Activated naive CD4-positive, alpha-beta T cell treated with anti-CD3 and anti-CD28 coated beads, Interleukin-2, amount 50 U/mL, for 72 hours (primary cell): Measurements from ENCODE around the gene CEL. TPM values are rescaled to one million over a fixed set of nuclear protein-coding genes. Genes with fewer than 3 reads are reported as not detected.
"Not testable (repeated sequence)": the region's sequence is repeated elsewhere in the genome, so short reads cannot be mapped to it uniquely, and the experiment has no call there.

ENCODE experiments used
- ATAC-seq, 2 donors: fragments of 150-1000 bp; cut with Tn5 transposase; 2 replicates each; pipeline ENCODE4 v1.10.0; 2021; ENCODE audit warnings: mild to moderate bottlenecking in 2 of 2, moderate library complexity in 2 of 2
- DNase-seq, 2 donors: peaks; one replicate each; pipeline ENCODE4 v3.0.0; 2021 to 2022; ENCODE audit warnings: low spot score in 2 of 2
- H3K27ac Mint-ChIP-seq, 2 donors: one replicate each; pipeline ENCODE4 v1.8.0; 2022; ENCODE audit warnings: mild to moderate bottlenecking in 2 of 2, mixed read lengths in 2 of 2
- H3K36me3 Mint-ChIP-seq, 2 donors: one replicate each; pipeline ENCODE4 v1.8.0; 2022; ENCODE audit warnings: mixed read lengths in 2 of 2
- H3K9me3 Mint-ChIP-seq, 2 donors: one replicate each; pipeline ENCODE4 v1.8.0; 2022; ENCODE audit warnings: mixed read lengths in 2 of 2
- total RNA-seq, 2 donors: library from RNA; stranded (reverse); gene quantifications; one replicate each; pipeline ENCODE4 v1.2.3, GENCODE V29; 2022

The CEL gene
- total RNA-seq, 2 donors from 2014 or later, result 2.4 to 9.3 TPM

DNA sequence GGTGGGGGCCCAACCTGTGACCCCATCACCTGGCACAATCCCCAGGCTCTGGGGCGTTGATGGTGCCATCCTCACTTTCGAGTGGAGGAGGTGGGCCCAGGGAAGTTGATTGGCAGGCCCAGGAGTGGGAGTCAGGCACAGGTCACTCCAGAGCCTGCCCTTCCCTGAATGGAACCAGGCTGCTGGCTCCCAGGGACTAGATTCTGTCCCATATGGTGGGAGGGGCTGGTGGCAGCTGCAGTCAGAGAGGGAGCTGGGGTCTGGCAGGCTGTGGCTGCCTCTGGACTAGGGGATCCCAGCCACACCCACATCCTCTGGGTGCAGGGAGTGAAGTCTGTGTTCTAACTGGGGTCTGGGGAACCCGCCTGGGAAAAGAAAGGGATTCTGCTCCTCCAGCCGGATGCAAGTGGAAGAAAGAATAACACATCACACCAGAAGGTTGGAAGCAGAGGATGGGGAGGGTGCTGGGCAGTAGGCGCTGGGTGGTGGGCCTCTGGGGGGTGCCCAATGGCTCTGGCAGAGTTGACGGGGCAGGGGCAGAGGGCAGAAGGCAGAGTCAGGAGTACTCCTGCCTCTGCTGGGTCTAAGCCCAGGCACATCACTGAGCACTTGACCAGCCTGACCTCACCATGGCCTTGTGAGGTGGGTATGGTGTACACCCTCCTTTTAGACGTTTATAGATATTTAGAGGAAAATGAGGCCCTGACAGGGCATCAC, 25.8 kb downstream of the CEL start:
- no peaks in the 10 kb centered on the region for H3K36me3 Mint-ChIP-seq
- peak overlapping the region in 1 of 2 donors; percentile 64 for H3K27ac Mint-ChIP-seq
- no peak for ATAC-seq
- H3K9me3 Mint-ChIP-seq, result no peaks in the 10 kb centered on the region
- peak in 1 of 2 donors; percentile 35 for DNase-seq

DNA sequence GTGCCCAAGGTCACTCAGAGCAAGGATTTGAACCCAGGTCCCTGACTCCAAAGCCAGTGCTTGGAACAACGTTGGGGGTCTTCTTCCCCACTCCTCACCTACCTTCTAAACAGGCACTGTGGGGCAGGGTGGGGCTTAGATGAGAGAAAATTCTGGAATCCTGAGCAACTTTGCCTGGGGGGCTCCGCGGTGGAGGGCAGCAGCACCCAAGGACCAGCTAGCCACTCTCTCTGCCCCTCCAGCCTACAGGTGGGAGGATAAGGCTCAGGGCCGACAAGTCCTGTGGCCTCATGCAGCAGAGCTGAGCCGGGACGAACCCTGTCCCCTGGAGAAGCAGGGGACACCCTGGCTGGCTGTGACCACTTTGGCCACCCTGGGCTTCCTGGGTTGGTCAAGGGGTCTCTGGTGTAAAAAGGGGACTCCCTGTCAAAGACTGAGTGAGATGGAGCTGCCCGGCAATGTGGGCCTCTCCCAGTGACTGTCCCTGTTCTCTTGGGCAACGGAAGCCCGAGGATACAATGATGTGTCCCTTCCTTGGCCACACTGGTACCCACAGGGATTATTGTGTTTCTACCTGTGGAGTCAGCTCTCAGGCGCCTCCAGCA, 26.5 kb downstream of the CEL start:
- no peak overlapping the region for H3K27ac Mint-ChIP-seq
- peak in 1 of 2 donors; percentile 47 for DNase-seq
- no peaks in the 10 kb centered on the region for H3K9me3 Mint-ChIP-seq
- H3K36me3 Mint-ChIP-seq, result no peaks in the 10 kb centered on the region
- ATAC-seq, result no peak

DNA sequence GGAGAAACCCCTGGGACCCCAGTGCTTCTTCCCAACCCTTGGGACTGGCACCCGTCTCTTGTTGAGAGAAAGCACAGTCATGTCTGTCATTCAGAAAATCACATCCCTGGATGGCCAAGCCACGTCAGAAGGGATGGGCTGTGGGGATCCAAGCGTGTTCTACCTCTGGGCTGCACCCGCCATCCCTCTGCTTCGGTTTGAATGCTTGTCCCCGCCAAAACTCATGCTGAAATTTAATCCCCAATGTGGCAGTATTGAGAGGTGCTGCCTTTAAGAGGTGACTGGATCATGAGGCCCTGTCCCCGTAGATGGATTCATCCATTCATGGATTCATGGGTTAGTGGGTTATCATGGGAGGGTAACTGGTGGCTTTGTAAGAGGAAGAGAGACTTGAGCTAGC, 27.0 kb downstream of the CEL start:
- H3K36me3 Mint-ChIP-seq, result no peaks in the 10 kb centered on the region
- ATAC-seq, result no peak
- H3K27ac Mint-ChIP-seq, result no peak overlapping the region
- H3K9me3 Mint-ChIP-seq, result no peaks in the 10 kb centered on the region
- DNase-seq, result peak in 1 of 2 donors; percentile 20

DNA sequence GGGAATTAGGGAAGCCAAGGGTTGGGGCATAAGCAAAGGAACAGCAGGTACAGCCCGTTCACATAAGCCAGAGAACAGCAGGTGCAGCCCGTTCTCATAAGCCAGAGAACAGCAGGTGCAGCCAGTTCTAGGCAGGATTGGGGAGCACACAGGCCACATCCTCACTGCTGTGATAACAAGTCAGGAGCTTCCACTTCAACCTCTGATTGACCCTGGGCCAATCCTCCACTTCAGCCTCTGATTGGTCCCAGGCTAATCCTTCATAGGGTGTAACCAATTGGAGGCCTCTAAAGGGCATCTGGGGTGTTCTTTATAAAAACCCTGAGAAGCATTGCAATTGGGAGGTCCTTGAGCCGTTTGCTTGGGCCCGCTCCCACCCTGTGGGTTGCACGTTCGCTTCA, 27.5 kb downstream of the CEL start:
- H3K36me3 Mint-ChIP-seq, result no peaks in the 10 kb centered on the region
- H3K9me3 Mint-ChIP-seq, result no peaks in the 10 kb centered on the region
- ATAC-seq (peak in 1 of 2 donors; percentile 41), DNase-seq (peak in 1 of 2 donors; percentile 49)
- no peak overlapping the region for H3K27ac Mint-ChIP-seq

DNA sequence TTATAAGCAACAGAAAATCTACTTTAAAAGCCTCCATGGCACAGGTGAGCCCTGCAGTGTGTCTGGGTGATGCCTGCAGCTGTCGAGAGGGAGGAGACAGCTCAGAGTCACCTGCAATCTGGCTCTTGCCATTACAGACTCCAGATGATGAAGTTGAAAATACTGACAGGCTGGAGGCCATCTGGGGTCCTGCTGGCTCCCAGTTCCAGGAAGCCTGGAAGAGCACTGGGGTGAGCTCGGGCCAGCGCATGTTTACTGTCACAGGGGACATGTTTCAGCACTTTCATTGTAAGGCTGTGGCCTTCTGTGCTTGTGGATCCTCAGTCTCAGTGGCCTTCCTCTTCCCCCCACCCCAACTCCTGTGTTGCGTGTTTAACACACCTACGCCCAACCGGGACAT, 28.4 kb downstream of the CEL start:
- ATAC-seq (no peak), DNase-seq (peak in 1 of 2 donors; percentile 21)
- H3K9me3 Mint-ChIP-seq, result no peaks in the 10 kb centered on the region
- no peak overlapping the region for H3K27ac Mint-ChIP-seq
- no peaks in the 10 kb centered on the region for H3K36me3 Mint-ChIP-seq

DNA sequence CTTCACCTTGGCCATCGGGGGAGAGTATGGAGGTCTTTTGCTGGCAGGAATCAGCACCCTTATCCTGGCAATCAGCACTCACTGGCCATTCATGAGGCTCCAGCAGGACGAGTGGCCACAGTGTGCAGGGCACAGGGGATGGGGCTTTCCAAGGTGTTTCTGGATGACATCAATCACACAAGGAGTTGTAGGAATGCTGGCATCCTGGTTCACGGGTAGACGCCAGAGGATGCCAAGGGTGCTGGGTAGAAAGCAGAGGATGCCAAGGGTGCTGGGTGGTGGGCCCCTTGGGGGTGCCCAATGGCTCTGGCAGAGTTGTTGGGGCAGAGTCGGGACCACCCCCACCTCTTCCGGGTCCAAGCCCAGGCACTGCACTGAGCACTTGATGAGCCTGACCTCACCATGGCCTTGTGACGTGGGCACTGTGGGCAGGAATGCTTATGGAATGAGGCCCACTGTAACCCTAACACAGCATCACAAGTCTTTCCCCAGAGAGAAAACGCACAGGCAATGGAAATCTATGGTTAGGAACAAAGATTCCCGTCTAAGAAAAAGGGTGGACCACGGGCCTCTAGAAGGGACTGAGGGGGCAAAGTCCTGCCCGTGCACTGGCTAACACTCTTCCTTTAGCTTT, 29.1 kb downstream of the CEL start:
- peaks cover under 1 to 2% of the 10 kb centered on the region in 2 donors for H3K36me3 Mint-ChIP-seq
- H3K9me3 Mint-ChIP-seq, result peaks cover under 1 to 2% of the 10 kb centered on the region in 2 donors
- no peak overlapping the region for H3K27ac Mint-ChIP-seq
- ATAC-seq (no peak), DNase-seq (peak in 1 of 2 donors; percentile 21)

DNA sequence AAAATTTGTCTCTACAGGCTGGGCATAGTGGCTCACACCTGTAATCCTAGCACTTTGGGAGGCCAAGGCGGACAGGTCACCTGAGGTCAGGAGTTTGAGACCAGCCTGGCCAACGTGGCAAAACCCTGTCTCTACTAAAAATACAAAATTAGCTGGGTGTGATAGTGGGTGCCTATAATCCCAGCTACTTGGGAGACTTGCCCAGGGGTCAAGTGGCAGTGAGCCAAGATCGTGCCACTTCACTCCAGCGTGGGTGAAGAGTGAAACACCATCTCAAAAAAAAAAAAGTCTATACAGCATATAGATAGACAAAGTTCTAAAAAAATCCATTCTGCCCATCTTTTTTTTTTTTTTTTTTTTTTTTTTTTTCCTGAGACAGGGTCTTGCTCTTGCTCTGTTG, 32.6 kb downstream of the CEL start:
- H3K36me3 Mint-ChIP-seq, result peaks cover 25 to 33% of the 10 kb centered on the region in 2 donors
- not testable (repeated sequence) for DNase-seq, H3K27ac Mint-ChIP-seq, H3K9me3 Mint-ChIP-seq
- peak in 1 of 2 donors; percentile 9 for ATAC-seq

DNA sequence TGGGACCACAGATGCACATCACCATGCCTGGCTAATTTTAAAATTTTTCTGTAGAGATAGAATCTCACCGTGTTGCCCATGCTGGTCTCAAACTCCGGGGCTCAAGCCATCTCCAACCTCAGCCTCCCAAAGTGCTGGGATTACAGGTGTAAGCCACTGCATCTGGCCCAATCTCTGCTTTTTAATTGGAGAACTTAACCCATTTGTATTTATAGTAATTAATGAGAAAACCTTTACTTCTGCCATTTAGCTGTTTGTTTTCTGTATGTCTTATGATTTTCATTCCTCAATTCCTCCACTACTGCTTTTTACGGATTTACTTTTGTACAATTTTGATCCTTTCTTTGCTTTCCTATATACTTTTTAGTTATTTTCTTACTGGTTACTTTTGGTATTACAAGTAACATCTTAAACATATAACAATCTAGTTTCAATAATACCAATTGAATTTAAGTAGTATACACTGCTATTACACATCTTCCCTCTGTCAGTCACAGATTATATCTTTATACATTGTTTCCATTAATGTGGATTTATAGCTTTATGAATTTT, 33.1 kb downstream of the CEL start:
- peaks cover 26 to 35% of the 10 kb centered on the region in 2 donors for H3K36me3 Mint-ChIP-seq
- H3K27ac Mint-ChIP-seq, result no peak overlapping the region
- DNase-seq (no peak), ATAC-seq (no peak)
- H3K9me3 Mint-ChIP-seq, result peaks cover 9% of the 10 kb centered on the region in 2 donors

DNA sequence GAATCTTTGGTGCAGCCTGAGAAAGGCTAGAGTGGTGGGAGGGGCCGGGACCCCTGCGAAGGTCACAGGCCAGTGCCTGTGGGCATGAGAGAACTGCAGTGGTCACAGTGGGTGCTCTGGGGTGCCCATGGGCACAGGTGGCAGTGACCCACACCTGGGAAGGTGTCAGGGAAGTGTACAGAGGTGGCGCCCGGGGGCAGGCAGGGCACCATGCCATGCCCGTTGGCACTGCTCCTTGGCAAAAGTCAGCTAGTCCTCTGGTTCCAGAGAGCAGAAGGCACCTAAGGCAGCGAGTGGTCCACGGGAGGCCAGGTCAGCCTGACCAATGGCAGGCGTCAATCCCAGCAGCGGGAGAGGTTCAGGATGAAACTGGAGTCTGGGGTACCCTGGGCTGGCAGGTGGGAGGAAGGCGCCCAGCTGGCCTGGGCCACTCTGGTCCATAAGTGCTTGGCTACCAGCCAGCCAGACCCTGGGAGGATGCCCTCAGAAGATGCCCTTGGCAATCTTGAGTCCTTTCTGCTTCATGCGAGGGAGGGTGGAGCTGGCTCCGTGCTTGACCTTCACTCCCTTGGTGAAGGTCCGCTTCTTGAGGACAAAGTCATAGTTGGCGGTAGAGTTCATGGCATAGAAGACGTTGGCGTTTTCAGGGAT, 36.4 kb downstream of the CEL start:
- ATAC-seq (no peak), DNase-seq (no peak)
- H3K36me3 Mint-ChIP-seq, result peaks cover 37 to 48% of the 10 kb centered on the region in 2 donors
- peaks cover 9% of the 10 kb centered on the region in 2 donors for H3K9me3 Mint-ChIP-seq
- peak overlapping the region in 1 of 2 donors; percentile 33 for H3K27ac Mint-ChIP-seq

DNA sequence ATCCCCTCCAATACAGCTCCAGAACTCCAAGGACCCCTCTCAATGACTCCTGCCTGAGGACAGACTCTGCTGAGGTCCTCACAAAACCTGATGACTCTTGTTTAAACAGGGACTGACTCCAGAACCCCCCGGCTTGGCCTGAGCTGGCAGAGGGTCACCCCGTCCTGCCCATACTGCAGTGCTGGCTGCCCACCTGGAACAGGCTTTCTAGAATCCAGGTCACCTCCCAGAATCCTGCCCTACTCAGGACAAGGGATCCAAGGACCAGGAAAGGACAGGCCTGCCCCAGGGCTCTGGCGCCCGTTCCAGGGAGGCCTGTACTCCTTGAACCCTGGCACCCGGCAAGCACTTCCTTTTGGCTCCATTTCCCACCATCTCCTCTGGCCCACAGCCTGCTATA, 37.1 kb downstream of the CEL start:
- Mint-ChIP-seq H3K9me3 (peaks cover 9% of the 10 kb centered on the region in 2 donors), H3K27ac (peak overlapping the region in 1 of 2 donors; percentile 33), H3K36me3 (peaks cover 37 to 48% of the 10 kb centered on the region in 2 donors)
- no peak for DNase-seq
- no peak for ATAC-seq

DNA sequence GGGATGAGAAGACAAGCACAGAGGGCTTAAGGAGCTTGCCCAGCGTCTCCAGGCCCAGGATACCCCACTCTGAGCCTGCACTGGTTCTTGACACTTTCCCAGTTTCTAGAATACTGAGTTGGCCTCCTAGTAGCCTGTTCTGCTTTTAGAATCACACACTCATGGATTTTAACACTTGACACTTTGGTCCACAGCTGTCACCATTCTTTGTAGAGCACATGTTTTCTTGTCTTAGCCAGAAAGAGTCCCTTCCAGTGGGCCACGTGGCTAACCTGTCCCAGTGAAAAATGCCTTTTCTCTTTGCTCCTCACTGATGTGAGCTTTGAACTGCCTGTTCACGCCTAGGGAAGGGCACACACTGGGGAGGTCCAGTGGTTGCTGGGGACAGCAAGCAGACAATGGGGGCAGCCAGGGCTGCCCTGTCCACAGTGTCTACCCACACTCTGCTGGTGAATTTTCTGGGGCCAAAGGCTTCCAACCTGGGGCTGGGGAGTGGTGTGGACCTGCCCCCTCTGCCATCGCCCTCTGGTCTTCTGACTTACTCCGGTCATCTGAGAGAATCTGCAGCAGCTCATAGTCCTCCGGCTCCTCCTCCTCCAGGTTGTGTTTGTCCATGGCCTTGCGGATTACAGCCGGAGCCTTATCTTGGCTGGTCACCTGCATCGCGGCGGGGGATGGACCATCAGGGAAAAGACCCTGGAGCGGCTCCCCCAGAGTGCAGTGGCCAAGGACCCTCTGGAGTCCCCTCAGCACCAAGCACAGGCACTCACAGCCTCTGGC, 38.1 kb downstream of the CEL start:
- Mint-ChIP-seq H3K36me3 (peaks cover 37 to 48% of the 10 kb centered on the region in 2 donors), H3K9me3 (peaks cover 9% of the 10 kb centered on the region in 2 donors), H3K27ac (no peak overlapping the region)
- peak in 1 of 2 donors; percentile 50 for DNase-seq
- no peak for ATAC-seq

DNA sequence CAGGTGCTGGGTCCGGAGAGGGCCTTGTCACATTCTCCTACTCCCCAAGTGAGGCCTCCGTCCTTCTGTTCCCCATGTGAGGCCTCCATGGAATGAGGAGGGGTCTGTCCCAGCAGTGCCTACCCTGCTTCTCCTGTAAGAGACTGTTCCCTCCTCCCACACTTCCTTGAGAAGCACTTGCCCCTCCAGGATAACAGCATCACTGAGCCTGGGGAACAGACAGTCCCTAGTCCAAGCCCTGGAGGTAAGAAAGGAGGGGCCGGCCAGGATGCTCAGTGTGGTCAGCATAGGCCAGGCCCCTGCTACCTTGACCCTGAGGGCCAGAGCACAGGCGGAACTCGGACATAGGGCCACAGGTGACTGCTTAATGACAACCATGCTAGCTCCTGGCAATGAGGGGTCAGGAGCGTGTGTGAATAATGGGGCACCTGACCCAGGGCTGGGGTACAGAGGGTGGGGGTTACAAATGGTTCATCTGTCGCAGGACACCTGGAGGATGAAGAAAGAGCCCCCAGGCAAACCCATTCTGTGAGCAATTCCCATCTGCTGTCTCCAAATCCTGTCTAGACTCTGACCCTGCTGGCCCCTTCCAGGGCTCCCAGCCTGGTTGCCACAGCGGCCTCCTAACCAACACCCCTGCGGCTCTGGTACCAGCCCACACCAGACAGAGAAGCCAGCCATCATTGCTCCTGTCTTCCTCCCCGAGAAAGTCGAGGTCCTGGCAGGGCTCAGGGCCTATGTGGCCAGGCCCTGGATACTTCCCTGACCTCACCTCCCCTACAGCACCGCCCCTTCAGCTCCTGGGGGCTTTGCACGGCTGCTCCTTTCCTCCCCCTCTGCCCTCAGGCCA, 39.0 kb downstream of the CEL start:
- DNase-seq (peak in 1 of 2 donors; percentile 35), ATAC-seq (no peak)
- H3K36me3 Mint-ChIP-seq, result peaks cover 37 to 48% of the 10 kb centered on the region in 2 donors
- peaks cover 8 to 9% of the 10 kb centered on the region in 2 donors for H3K9me3 Mint-ChIP-seq
- peak overlapping the region; percentile 4 to 91 for H3K27ac Mint-ChIP-seq

DNA sequence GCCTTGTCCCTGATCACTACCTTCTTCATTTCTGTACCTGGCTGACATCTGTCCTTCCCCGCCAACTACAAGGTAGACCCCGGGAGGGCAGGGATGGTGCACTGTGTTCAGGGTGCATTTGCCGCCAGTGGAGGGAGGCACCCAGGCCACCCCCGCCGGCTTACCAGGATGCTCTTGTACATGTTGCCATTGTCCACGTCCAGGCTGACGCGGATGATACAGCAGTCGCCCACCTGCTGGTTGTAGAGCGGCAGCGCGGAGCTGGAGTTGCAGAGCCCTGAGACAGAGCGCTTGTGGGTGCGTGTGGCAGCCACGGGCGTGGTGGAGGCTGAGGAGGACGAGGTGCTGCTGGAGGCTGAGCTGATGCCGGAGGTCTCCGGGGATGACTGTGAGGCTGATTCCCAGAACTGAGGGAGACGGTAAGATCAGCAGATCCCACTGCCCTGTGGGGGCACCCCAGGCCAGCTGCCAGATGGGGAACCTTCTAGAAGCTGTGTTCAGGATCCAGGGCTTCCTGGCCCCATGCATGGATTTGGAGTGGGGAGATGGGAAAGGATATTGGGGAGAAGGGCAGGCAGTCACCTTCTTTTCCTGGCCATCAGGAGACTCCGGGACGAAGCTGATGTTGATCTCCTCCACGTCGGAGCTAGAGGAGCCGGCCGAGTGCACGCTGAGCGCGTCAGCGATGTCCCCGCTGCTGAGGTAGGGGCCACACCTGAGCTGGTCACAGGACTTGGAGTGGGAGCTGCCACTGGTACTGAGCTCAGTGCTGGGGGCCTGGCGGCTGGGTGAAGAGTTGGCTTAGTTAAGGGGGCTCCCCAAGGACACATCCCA, 39.8 kb downstream of the CEL start:
- Mint-ChIP-seq H3K27ac (peak overlapping the region; percentile 4 to 91), H3K9me3 (peaks cover under 1 to 1% of the 10 kb centered on the region in 2 donors), H3K36me3 (peaks cover 30 to 43% of the 10 kb centered on the region in 2 donors)
- DNase-seq (no peak), ATAC-seq (no peak)

DNA sequence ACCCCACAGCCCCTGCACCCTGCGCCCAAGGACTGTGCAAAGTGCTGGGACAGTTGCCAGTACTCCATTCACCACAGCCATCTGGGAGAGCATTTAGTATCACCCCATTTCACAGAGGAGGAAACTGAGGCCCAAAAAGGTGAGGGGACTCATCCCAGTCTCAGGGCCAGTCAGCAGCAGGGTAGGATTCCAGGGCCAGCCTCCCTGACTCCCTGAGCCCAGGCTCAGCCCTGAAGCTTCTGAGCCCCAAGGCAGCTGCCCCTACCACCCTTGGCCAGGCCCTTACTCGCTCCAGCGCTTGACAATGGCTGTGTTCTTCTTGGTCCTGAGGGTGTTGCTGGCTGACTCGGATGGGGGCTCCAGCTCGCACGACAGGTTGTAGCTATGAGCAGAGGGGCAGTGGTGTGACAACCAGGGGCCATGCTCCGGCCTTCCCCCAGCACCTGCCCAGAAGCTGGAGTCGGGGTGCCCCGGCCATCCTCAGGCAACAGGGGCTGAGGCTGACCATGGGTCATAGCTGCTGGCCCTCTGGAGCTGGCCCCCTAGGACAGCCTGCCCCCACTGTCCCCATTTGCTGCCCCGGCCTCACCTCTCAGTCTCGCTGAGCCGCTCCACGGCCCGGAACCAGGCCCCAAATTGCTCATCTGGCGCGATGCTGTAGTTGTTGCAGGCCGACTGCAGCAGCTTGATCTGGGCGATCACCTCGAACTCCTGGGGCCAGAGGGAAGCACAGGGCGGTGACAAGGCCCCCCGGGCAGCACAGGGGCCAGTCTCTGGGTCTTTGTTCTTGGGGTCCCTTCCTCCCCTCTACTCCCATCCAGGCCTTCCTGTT, 40.6 kb downstream of the CEL start:
- ATAC-seq (no peak), DNase-seq (peak in 1 of 2 donors; percentile 53)
- Mint-ChIP-seq H3K27ac (peak overlapping the region in 1 of 2 donors; percentile 69), H3K36me3 (peaks cover 28 to 40% of the 10 kb centered on the region in 2 donors), H3K9me3 (no peaks in the 10 kb centered on the region)
